ENCODE measurements around the gene MAFB.

Gene MAFB

GRCh38 chr20:40637176-40637575, 51.9 kb downstream of the MAFB start:
- no peak for DNase-seq (ENCODE audit: low spot score)
- POLR2A ChIA-PET (ENCODE audit: low non-redundant PET), result no interaction called here
- H3K27ac ChIP-seq, result no peak overlapping the region
- no peak for TF ChIP-seq CTCF (conservative IDR thresholded peaks at IDR 0.05; ENCODE audit: low read depth)
- CTCF ChIA-PET, result interaction anchor here (0.5 to 0.6 kb wide), 2 partner anchors 635 to 1912 kb away, joined by 3 to 4 read pairs; no protein-coding TSS in a partner anchor

- POLR2A ChIA-PET (ENCODE audit: low non-redundant PET), result no interaction called here
- no peak for DNase-seq (ENCODE audit: low spot score)
- H3K27ac ChIP-seq, result no peak overlapping the region
- CTCF ChIA-PET, result interaction anchor here (0.5 kb wide), 1 partner anchor 635 kb away, joined by 4 read pairs; no protein-coding TSS in a partner anchor
- TF ChIP-seq CTCF (conservative IDR thresholded peaks at IDR 0.05; ENCODE audit: low read depth), result no peak
Measured at GRCh38 chr20:40636486-40636885, 52.5 kb downstream of the MAFB start.

GRCh38 chr20:40635971-40636370, 53.1 kb downstream of the MAFB start:
- CTCF ChIA-PET, result no interaction called here
- no peak overlapping the region for H3K27ac ChIP-seq
- TF ChIP-seq CTCF (conservative IDR thresholded peaks at IDR 0.05; ENCODE audit: low read depth), result no peak
- DNase-seq (ENCODE audit: low spot score), result no peak
- POLR2A ChIA-PET (ENCODE audit: low non-redundant PET), result no interaction called here
